HCT116 (cell line): ENCODE results near the gene POGLUT3.

Experiments
- ATF3 ChIP-seq: IDR thresholded peaks from 2 replicates; pipeline ENCODE4 v1.6.1; 2012
- CEBPB ChIP-seq: IDR thresholded peaks from 2 replicates; pipeline ENCODE4 v1.6.1; 2012; ENCODE audit warnings: low read depth
- CTCF ChIP-seq, 3 experiments: fragments of 200-600 bp in 1 of 3; sonication (generic) in 1 of 3; IDR thresholded peaks in 2 of 3; conservative IDR thresholded peaks in 1 of 3; 2 replicates each; pipeline ENCODE4 v1.5.1; 2012 to 2017; ENCODE audit warnings: low read depth in 2 of 3, low read length in 2 of 3, antibody characterized with exemption in 1 of 3, borderline replicate concordance in 1 of 3, control low read depth in 1 of 3, mild to moderate bottlenecking in 1 of 3, mixed read lengths in 1 of 3, mixed run types in 1 of 3, moderate library complexity in 1 of 3; ENCODE audit not compliant: insufficient read depth in 1 of 3
- ELF1 ChIP-seq: IDR thresholded peaks from 2 replicates; pipeline ENCODE4 v1.6.1; 2012; ENCODE audit warnings: low read depth, borderline replicate concordance
- EZH2 ChIP-seq: fragments of 200-600 bp; sonication (generic); IDR thresholded peaks from 2 replicates; pipeline ENCODE4 v1.6.1; 2017; ENCODE audit warnings: antibody characterized with exemption, mixed run types
- MAX ChIP-seq: IDR thresholded peaks from 2 replicates; pipeline ENCODE4 v1.6.1; 2012
- POLR2A ChIP-seq: IDR thresholded peaks from 2 replicates; pipeline ENCODE4 v1.7.0; 2011; ENCODE audit warnings: borderline replicate concordance; ENCODE audit not compliant: insufficient read depth, insufficient read length; ENCODE audit errors: extremely low read depth
- POLR2AphosphoS5 ChIP-seq: IDR thresholded peaks from 2 replicates; pipeline ENCODE4 v1.6.1; 2011; ENCODE audit warnings: mild to moderate bottlenecking, low read depth, low read length, moderate library complexity
- RAD21 ChIP-seq: IDR thresholded peaks from 2 replicates; pipeline ENCODE4 v1.6.1; 2012; ENCODE audit warnings: low read depth, mild to moderate bottlenecking
- REST ChIP-seq: IDR thresholded peaks from 2 replicates; pipeline ENCODE4 v1.6.1; 2012; ENCODE audit warnings: low read depth
- YY1 ChIP-seq: IDR thresholded peaks from 2 replicates; pipeline ENCODE4 v1.6.1; 2011; ENCODE audit warnings: low read length, low read depth, moderate library complexity, mild to moderate bottlenecking; ENCODE audit not compliant: insufficient replicate concordance; ENCODE audit errors: extremely low read depth
- ZBTB33 ChIP-seq: IDR thresholded peaks from 2 replicates; pipeline ENCODE4 v1.6.1; 2011; ENCODE audit warnings: mild to moderate bottlenecking, low read length, moderate library complexity; ENCODE audit not compliant: insufficient replicate concordance; ENCODE audit errors: extremely low read depth
- ZFX ChIP-seq: fragments of 450-650 bp; IDR thresholded peaks from 2 replicates; pipeline ENCODE4 v1.6.1; 2017

- TF ChIP-seq CTCF (IDR thresholded peaks at IDR 0.05 in 2 of 3, conservative IDR thresholded peaks at IDR 0.05 in 1 of 3; ENCODE audit: borderline replicate concordance in 1 of 3, insufficient read depth in 1 of 3, low read depth in 2 of 3, low read length in 2 of 3) (no peak), MAX (no peak), POLR2A (no peak), ATF3 (no peak), RAD21 (no peak), POLR2AphosphoS5 (no peak), REST (no peak), EZH2 (no peak), ZFX (no peak), CEBPB (no peak), ELF1 (no peak), YY1 (no peak), ZBTB33 (no peak)
Observed at GRCh38 chr11:108474664-108475463, 23.3 kb downstream of the POGLUT3 start.
